Colon (tissue), 2 donors: ENCODE results near the gene TSNAXIP1.
"Not testable (repeated sequence)": the region's sequence is repeated elsewhere in the genome, so short reads cannot be mapped to it uniquely, and the experiment has no call there.

Experiments used
- FAIRE-seq: peaks from 2 replicates; lab custom pipeline; 2012; peaks lifted over from hg19 to GRCh38; lab: Jason Lieb, UNC
- donor health status: control.
- donor health status: control.

Gene TSNAXIP1

DNA sequence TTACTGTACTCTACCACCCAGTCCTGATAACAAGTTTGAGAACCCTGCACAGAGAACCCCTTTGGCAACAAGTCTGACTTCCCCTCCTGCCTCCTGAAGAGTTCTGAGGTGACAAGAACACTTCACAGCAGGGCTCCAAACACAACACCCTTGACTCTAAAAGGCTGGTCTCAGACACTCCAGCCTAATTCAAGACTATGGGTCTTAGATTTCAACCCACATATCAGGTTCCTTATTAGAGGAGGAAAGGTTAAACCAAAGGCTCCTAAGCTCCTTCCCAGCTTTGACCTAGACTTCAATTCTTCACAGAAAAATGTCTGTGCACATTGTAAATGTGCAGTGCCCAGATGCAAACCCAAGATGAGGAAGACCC is 23.4 kb upstream of the TSNAXIP1 start:
- FAIRE-seq = no peak

- no peak for FAIRE-seq
Measured at GRCh38 chr16:67786491-67786890, 20.2 kb upstream of the TSNAXIP1 start.

DNA sequence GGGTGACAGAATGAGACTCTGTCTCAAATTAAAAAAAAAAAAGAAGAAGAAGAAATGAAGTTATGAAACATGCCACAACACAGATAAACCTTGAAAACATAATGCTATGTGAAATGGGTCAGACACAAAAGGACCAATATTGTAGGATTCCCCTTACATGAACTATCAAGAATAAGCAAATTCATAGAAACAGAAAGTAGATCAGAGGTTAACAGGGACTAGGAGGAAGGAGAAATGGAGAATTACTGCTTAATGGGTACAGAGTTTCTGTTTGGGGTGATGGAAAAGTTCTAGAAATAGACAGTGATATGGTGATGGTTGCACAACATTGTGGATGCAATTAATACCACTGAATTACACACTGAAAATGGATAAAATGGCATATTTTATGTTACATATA is 16.6 kb upstream of the TSNAXIP1 start:
- no peak for FAIRE-seq

DNA sequence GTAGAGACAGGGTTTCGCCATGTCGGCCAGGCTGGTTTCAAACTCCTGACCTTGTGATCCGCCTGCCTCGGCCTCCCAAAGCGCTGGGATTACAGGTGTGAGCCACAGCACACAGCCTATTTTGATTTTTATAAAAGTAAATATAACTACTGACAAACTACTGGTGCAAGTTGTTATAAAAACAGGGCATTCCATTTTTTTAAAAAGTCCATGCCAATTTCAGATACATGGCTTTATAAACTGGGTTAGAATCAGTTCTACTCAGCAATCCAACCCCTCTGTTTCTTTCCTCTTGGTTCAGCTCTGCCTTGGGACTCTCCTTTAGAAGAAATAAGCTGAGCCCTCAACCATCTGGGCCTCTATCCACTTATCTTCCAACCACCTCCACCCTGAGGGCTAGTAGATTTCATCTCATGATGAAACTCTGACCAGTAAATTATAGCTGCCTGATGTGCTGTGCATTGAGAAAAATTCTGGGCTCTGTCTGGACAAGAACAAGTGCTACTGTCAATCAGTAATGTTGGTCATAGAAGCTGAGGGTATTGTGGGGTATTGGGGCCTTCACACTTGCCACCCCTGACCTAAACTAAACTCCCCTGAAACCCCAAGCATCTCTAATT is 10.5 kb upstream of the TSNAXIP1 start:
- no peak for FAIRE-seq

DNA sequence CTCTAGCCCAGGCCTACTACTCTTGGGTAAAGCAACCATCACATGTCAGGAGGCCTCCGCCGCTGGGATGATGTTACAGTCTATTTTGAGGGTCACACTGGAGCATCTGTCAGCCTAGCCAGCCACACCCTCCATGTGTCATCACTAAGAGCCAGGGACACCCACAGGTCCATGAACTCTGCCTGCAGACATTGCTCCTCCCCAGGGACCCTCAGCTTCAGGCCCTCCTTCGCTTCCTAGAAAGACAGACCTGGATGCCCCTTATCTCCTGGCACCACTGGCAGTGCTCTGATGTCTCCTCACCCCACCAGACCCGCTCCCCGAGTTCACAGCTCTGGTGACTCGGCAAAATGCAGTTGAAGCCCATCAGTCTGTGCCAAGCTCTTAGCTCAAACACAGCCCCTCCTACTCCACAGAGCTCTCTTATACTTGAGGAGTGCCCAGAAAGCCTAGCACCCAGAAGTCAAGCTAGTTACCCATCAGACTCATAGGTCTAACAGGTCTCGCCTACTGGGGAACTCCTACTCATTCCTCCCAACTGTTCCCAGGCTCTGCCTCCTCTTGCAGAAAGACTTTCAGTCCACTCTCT is 6.3 kb upstream of the TSNAXIP1 start:
- FAIRE-seq = no peak

GRCh38 chr16:67801241-67801640 is 5.4 kb upstream of the TSNAXIP1 start:
- FAIRE-seq = no peak

DNA sequence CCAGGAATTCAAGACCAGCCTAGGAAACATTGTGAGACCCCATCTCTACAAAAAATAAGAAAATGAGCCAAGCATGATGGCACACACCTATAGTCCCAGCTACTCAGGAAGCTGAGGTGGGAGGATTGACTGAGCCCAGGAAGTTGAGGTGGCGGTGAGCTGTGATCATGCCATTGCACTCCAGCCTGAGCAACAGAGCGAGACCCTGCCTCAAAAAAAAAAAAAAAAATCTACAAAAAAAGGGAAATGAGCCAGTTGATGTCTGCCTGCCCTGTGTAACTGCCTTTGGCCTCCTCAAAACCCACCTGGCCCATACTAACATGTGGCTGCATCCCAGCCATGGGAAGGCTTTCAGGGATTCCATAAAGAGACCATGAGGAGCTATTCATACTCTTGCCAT is 4.8 kb upstream of the TSNAXIP1 start:
- FAIRE-seq = no peak

DNA sequence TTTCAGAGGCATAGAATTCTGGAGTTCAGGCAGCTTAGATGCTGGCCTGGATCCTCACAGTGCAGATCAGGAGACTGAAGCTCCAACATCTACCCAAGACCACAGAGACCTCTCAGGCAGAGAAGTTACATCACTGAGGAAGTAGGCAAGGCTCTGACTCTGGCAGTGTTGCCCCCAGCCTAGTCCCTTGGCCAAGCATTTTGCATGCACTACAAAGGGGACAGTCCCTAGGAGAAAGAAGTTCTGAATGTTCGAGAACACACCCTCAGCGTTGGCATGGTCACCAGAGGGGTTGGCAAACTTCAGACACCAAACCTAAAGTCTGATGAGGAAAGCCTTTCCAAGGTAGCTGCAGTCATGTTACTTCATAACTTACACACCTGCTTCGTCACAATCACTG is 2.8 kb upstream of the TSNAXIP1 start:
- no peak for FAIRE-seq

- FAIRE-seq = no peak
Measured at GRCh38 chr16:67804853-67805542, 1.7 kb upstream of the TSNAXIP1 start.

- no peak for FAIRE-seq
Measured at GRCh38 chr16:67805718-67806427, 816 bp upstream of the TSNAXIP1 start.

- no peak for FAIRE-seq
Measured at GRCh38 chr16:67807148-67807682, 526 bp downstream of the TSNAXIP1 start.

GRCh38 chr16:67811899-67812298 is 5.2 kb downstream of the TSNAXIP1 start:
- FAIRE-seq = no peak

DNA sequence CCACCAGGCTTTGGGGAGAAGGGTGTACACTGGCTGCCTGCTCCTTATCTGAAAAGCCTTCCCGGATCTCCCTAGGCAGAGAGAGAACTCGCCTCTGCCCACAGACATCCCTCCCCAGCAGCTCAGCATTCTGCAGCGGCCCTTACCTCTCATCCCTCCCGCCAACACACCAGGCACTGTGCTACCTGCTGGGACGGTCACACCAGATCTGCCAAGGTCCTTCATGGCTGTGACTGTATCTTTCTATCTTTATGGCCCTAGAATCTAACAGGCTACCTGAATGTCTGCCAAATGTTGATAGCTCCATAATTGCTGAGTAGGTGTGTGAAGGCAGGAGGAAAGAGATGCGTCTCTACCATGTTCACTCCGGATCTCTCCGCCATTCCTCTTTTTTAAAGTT is 7.9 kb downstream of the TSNAXIP1 start:
- FAIRE-seq = no peak

DNA sequence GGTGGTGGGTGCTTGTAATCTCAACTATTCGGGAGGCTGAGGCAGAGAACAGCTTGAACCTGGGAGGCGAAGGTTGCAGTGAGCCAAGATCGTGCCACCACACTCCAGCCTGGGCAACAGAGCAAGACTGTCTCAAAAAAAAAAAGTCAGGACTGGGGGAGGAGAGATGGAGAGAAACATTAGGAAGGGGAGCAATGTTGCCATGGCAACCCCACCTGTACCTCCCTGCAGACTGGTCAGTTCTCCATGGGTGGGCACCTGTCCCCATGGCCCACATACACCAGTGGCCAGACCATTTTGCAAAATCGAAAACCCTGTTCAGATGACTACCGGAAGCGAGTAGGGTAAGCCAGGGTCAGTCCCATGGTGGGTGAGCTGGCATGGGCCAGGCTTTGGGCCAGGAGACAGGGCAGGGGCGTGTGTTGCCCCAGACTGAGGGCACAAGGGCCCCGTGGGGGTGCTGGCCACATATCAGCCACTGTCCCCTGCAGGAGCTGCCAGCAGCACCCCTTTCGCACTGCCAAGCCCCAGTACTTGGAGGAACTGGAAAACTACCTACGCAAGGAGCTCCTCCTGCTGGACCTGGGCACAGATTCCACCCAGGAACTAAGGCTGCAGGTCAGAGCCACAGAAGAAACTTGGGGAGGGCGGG is 14.0 kb downstream of the TSNAXIP1 start:
- FAIRE-seq = no peak

- FAIRE-seq = no peak
Measured at GRCh38 chr16:67822511-67822910, 15.8 kb downstream of the TSNAXIP1 start.

DNA sequence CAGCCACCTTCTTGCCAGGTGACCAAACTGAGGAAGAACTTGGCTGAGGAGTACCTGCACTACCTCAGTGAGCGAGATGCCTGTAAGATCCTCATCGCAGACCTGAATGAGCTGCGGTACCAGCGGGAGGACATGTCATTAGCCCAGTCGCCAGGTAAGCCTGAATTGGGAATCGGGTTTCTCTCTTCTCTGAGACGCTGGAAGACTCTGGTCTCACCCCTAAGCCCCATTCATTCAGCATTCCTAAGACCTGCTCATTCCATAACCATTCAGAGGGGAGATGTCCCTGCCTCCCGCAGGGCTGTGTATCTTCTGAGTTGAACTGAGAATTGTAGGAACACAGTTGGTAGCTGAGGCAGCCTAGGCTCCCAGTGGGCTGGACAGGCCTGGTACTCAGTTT is 18.4 kb downstream of the TSNAXIP1 start:
- no peak for FAIRE-seq

GRCh38 chr16:67825906-67826305 is 19.2 kb downstream of the TSNAXIP1 start:
- FAIRE-seq = no peak

DNA sequence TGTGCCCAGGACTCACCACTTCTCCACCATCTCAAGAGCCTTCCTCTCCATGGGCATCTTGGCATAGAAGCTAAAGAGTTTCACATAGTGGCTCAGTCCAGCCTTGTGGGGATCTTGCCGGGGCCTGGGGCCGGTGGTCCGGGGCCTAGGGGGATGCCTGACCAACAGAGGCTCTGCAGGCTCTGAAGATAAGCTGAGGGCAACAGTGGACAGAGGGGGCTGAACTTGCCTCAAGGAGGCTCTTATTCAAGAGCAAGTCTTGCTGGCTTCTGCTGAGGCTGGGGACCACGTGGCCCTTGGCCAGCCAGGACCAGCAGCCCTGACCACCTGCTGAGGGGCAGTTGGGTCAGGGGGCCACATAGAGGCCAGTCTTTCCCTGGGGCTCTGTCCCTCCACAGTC is 22.0 kb downstream of the TSNAXIP1 start:
- FAIRE-seq = no peak

DNA sequence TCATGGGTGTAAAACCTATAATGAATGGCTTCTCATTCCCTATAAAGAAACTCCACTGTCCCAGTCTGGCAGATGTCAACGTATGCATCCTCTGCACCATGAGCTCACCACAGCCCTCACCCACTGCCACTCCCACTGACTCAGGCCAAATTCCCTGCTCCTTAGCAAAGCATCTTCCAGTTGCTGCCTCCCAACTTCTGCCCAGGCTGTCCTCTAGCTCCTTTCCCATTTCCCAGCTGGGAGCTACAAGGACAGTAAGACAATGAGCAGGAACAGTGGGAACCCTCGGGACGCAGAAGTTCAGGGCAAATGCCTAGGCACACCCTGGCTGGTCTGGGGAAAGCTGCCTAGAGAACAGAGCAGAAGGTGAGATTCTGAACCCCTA is 26.3 kb downstream of the TSNAXIP1 start:
- no peak for FAIRE-seq

- FAIRE-seq = no peak
Measured at GRCh38 chr16:67833415-67834241, 26.9 kb downstream of the TSNAXIP1 start.

GRCh38 chr16:67834242-67834614 is 27.5 kb downstream of the TSNAXIP1 start:
- no peak for FAIRE-seq

DNA sequence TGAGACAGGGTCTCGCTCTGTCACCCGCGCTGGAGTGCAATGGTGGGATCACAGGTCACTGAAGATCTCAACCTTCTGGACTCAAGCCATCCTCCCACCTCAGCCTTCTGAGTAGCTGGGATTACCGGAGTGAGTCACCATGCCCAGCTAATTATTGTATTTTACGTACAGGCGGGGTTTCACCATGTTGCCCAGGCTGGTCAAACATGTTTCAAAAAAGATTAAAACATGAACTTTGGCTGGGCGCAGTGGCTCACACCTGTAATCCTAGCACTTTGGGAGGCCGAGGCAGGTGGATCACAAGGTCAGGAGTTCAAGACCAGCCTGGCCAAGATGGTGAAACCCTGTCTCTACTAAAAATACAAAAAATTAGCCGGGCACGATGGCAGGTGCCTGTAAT is 30.5 kb downstream of the TSNAXIP1 start:
- FAIRE-seq = not testable (repeated sequence)
